ENCODE measurements around the gene DAAM1.

DAAM1 gene

GRCh38 chr14:59295951-59296350 is 107.5 kb downstream of the DAAM1 start:
- DNase-seq = no peak

- no peak for DNase-seq
Measured at GRCh38 chr14:59296508-59296907, 108.0 kb downstream of the DAAM1 start.

GRCh38 chr14:59297071-59297776 is 108.8 kb downstream of the DAAM1 start:
- no peak for DNase-seq

GRCh38 chr14:59299731-59300130 is 111.3 kb downstream of the DAAM1 start:
- DNase-seq = no peak

- no peak for DNase-seq
Measured at GRCh38 chr14:59301354-59301753, 112.9 kb downstream of the DAAM1 start.

GRCh38 chr14:59302313-59302712 is 113.8 kb downstream of the DAAM1 start:
- no peak for DNase-seq

GRCh38 chr14:59303216-59303615 is 114.7 kb downstream of the DAAM1 start:
- no peak for DNase-seq

GRCh38 chr14:59305231-59305630 is 116.8 kb downstream of the DAAM1 start:
- DNase-seq = no peak

GRCh38 chr14:59305836-59306555 is 117.5 kb downstream of the DAAM1 start:
- no peak for DNase-seq

- no peak for DNase-seq
Measured at GRCh38 chr14:59306775-59307174, 118.3 kb downstream of the DAAM1 start.

GRCh38 chr14:59308086-59308485 is 119.6 kb downstream of the DAAM1 start:
- DNase-seq = no peak

- no peak for DNase-seq
Measured at GRCh38 chr14:59308673-59309072, 120.2 kb downstream of the DAAM1 start.

- no peak for DNase-seq
Measured at GRCh38 chr14:59309291-59309900, 120.9 kb downstream of the DAAM1 start.

- DNase-seq = no peak
Measured at GRCh38 chr14:59310633-59311032, 122.2 kb downstream of the DAAM1 start.

- no peak for DNase-seq
Measured at GRCh38 chr14:59311723-59312122, 123.3 kb downstream of the DAAM1 start.

GRCh38 chr14:59313144-59313651 is 124.7 kb downstream of the DAAM1 start:
- no peak for DNase-seq

- no peak for DNase-seq
Measured at GRCh38 chr14:59313658-59314608, 125.5 kb downstream of the DAAM1 start.

GRCh38 chr14:59314953-59315599 is 126.6 kb downstream of the DAAM1 start:
- no peak for DNase-seq

GRCh38 chr14:59316151-59316830 is 127.8 kb downstream of the DAAM1 start:
- DNase-seq = no peak

GRCh38 chr14:59317346-59317745 is 128.9 kb downstream of the DAAM1 start:
- no peak for DNase-seq

- DNase-seq = no peak
Measured at GRCh38 chr14:59317798-59318505, 129.5 kb downstream of the DAAM1 start.

Data from right forelimb (tissue), 1 donor.